ENCODE results near the gene CHRNE.

CHRNE gene

DNA sequence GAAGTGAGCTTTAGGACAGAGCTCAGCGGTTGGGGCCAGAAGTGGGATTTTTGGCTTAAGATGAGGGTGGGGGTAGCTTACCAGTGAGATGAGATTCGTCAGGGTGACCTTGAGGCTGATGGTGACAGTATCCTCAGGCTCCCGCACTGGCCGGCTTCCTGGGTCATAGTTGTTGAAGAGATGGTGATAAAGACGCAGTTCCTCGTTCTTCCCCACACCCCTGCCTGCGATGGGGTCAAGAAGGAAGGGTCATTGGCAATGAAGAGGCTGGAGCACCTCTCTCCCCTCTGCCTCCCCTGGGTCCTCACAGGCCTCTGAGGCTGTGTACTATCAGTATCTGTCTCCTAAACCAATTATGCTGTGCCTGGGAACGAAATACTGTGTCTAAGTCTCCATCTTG lies 358 bp downstream of the CHRNE start:
- H3K4me3 ChIP-seq (ENCODE audit: low read depth, low read length), result peak overlapping the region; percentile 6; the same call in 1 of the 2 replicates
- no peaks in the 10 kb centered on the region for H3K9me3 ChIP-seq (ENCODE audit: severe bottlenecking)
- H3K27ac ChIP-seq, result peak overlapping the region; percentile 89
- H3K27me3 ChIP-seq (ENCODE audit: insufficient read depth, low read depth, severe bottlenecking), result no peaks in the 10 kb centered on the region
- H3K36me3 ChIP-seq, result peaks cover 43% of the 10 kb centered on the region
- peak; percentile 53 for DNase-seq
- TF ChIP-seq, protein P1, sequence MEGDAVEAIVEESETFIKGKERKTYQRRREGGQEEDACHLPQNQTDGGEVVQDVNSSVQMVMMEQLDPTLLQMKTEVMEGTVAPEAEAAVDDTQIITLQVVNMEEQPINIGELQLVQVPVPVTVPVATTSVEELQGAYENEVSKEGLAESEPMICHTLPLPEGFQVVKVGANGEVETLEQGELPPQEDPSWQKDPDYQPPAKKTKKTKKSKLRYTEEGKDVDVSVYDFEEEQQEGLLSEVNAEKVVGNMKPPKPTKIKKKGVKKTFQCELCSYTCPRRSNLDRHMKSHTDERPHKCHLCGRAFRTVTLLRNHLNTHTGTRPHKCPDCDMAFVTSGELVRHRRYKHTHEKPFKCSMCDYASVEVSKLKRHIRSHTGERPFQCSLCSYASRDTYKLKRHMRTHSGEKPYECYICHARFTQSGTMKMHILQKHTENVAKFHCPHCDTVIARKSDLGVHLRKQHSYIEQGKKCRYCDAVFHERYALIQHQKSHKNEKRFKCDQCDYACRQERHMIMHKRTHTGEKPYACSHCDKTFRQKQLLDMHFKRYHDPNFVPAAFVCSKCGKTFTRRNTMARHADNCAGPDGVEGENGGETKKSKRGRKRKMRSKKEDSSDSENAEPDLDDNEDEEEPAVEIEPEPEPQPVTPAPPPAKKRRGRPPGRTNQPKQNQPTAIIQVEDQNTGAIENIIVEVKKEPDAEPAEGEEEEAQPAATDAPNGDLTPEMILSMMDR (IDR thresholded peaks at IDR 0.05; ENCODE audit: low read depth, low read length), result no peak

DNA sequence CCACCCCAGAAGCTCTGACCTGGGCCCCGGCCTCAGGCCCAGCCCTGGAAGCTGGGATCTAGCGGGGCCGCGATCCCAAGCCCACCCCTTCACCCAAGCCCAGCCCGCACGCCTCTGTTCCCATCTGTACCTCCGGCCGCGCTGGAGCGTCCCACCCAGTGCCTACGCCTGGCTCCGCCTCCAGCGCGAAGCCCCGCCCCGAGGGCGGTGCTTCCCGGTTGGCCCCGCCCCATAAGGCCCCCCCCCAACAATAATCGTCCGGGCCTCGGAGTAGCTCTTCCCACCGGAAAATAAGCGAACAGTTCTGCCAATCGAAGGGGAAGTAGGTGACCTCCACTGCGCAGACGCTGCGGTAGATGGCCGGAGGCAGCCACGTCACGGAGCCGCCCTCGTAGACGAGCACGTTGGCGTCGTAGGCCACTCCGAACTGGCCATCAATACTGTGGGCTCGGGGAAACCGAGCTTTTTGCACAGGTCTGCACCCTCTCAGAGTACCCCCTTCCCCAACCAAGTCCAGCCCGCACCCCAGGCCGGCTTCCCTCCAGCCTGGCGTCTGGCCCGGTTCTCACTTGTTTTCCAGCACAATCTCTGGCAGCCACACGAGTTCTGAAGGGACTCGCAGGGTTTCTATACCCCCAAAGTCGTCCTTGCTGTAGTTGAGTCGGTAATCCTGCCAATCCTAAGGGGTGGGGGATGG lies 1.1 kb downstream of the CHRNE start:
- peaks cover 50% of the 10 kb centered on the region for H3K36me3 ChIP-seq
- no peak overlapping the region for H3K4me3 ChIP-seq (ENCODE audit: low read depth, low read length)
- DNase-seq, result no peak
- H3K9me3 ChIP-seq (ENCODE audit: severe bottlenecking), result no peaks in the 10 kb centered on the region
- peak overlapping the region; percentile 89 for H3K27ac ChIP-seq
- TF ChIP-seq, protein P1 (IDR thresholded peaks at IDR 0.05; ENCODE audit: low read depth, low read length), result no peak
- H3K27me3 ChIP-seq (ENCODE audit: insufficient read depth, low read depth, severe bottlenecking), result no peaks in the 10 kb centered on the region

DNA sequence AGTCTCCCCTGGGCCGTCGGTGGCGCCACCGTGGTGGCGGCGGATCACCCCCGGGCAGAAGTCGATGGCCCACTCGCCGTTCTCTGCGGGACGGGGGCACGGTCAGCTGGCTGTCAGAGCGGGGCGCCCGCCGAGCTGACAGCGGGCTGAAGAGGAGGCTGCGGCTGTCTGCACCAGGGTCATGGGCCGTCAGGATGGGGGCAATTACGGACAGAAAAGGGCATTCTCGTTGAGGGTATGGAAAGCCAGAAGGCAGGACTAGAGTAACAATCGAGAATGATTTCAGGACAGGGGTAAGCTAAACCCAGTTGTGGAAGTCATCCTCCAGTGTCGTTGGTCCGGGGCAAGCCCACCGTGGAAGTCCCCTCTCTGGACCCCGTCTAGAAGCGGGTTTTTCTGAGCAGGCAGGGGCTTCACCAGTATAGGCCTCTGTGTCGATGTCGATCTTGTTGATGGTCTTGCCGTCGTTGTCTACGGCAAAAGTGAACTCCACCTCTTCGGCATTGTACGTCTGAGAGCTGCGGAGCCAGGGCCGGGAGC lies 1.7 kb downstream of the CHRNE start:
- TF ChIP-seq, protein P1 (IDR thresholded peaks at IDR 0.05; ENCODE audit: low read depth, low read length), result no peak
- no peak for DNase-seq
- H3K4me3 ChIP-seq (ENCODE audit: low read depth, low read length), result no peak overlapping the region

DNA sequence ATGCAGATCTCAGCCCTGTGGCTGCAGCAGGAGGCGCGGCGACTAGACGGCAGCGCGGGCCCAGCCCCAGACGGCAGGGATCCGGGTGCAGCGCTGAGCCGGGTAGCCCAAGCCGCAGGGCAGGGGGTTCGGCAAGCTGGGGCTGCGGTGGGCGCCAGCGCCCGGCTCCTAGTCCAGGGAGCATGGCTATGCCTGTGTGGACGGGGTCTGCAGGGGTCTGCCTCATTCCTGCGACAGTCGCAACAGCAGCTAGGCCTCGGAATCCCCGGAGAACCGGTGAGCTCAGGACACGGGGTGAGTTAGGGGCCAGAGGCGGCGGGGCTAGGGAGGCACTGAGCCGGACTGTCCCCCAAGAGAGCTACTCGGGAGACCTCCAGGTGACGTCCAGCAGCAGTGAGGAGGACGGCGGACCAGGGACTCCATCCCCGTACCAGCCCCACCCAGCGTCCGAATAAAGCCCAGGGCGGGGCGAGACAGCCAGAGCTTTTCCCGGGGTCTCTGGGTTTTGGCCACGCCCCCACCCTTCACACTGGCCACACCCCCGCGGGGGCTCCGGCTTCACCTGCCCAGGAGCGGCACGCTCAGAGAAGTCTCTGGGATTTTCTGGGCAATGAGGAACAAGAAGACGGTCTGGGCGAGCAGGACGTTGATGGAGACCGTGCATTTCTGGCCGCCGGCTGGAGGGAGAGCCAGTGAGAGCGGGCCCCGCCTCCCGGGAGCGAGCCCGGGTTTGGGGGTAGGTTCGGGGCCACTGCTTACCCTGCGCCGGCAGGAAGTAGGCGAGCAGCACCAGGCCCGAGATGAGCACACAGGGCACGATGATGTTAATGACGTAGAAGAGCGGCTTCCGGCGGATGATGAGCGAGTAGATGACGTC lies 2.4 kb downstream of the CHRNE start:
- TF ChIP-seq, protein P1 (IDR thresholded peaks at IDR 0.05; ENCODE audit: low read depth, low read length), result no peak
- no peaks in the 10 kb centered on the region for H3K27me3 ChIP-seq (ENCODE audit: insufficient read depth, low read depth, severe bottlenecking)
- H3K4me3 ChIP-seq (ENCODE audit: low read depth, low read length), result no peak overlapping the region
- H3K36me3 ChIP-seq, result peaks cover 62% of the 10 kb centered on the region
- no peak overlapping the region; the same call in 1 of the 2 replicates for H3K27ac ChIP-seq
- no peak for DNase-seq
- no peaks in the 10 kb centered on the region for H3K9me3 ChIP-seq (ENCODE audit: severe bottlenecking)

More for the DNA sequence above, 1.7 kb downstream of the CHRNE start:
- no peaks in the 10 kb centered on the region for H3K9me3 ChIP-seq (ENCODE audit: severe bottlenecking)
- H3K27ac ChIP-seq, result peak overlapping the region; percentile 89
- peaks cover 56% of the 10 kb centered on the region for H3K36me3 ChIP-seq
- no peaks in the 10 kb centered on the region for H3K27me3 ChIP-seq (ENCODE audit: insufficient read depth, low read depth, severe bottlenecking)

DNA sequence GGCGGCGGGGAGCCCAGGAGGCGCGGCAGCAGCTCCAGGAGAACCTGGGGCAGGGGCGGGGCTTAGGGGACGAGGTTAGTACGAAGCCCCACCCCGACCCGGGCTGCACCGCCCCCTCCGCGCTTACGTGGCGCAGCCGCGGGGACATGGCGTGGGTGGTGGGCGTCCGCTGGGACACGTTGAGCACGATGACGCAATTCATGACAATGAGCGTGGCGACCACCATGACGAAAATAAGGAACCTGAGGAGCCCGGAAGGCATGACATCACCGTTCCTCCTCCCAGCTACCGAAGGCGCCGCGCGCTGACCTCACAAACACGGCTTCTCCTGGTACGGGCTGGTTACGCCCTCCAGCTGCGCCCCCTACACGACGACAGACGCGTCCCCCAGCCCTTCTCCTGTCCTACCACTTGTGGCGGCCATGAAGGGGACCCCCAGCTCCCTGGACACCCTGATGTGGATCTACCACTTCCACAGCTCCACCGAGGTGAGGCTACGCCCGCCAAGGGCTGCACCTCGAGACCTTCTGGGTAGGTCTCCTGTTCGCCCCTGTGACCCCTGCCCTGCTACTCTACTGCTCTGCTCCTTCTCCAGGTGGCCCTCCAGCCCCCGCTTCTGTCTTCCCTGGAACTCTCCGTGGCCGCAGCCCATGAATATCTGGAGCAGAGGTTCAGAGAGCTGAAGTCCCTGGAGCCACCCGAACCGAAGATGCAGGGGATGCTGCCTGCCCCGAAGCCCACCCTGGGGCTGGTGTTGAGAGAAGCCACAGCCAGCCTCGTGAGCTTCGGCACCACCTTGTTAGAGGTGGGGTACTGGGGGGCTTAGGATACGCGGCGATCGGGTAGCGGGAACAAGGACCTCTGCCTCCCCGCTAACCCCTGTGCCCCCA lies 3.3 kb downstream of the CHRNE start, which contains the start of gene C17orf107:
C17orf107 (plus strand) TSS at position 196 of the 890 bp plus-strand sequence; CDS start at position 423, 227 bp downstream.
- Histone ChIP-seq H3K27me3 (ENCODE audit: insufficient read depth, low read depth, severe bottlenecking) (no peaks in the 10 kb centered on the region), H3K9me3 (ENCODE audit: severe bottlenecking) (no peaks in the 10 kb centered on the region), H3K4me3 (ENCODE audit: low read depth, low read length) (no peak within 1 kb of the TSS), H3K36me3 (peaks cover 71% of the 10 kb centered on the region), H3K27ac (peak within 1 kb of the TSS; percentile 21; the same call in 1 of the 2 replicates)
- no peak for DNase-seq
- TF ChIP-seq, protein P1 (IDR thresholded peaks at IDR 0.05; ENCODE audit: low read depth, low read length), result no peak
